ENCODE data around the gene KRTAP16-1.

The KRTAP16-1 gene

GRCh38 chr17:41301916-41302901 lies 6.9 kb downstream of the KRTAP16-1 start, which contains the start of gene KRTAP29-1:
KRTAP29-1 (minus strand) TSS chr17:41302851; CDS start chr17:41302851, 0 bp downstream.
- no peak within 1 kb of the TSS for H3K4me3 ChIP-seq (ENCODE audit: low read depth, low read length)
- DNase-seq (ENCODE audit: low read depth): no peak
- no peak for TF ChIP-seq CTCF (IDR thresholded peaks at IDR 0.05; ENCODE audit: low read depth, low read length, missing control alignments)
- in situ Hi-C loops (cut with HindIII; ENCODE audit: low sequenced_read_pairs): no loop called here

- no peak for TF ChIP-seq CTCF (IDR thresholded peaks at IDR 0.05; ENCODE audit: low read depth, low read length, missing control alignments)
- in situ Hi-C loops (cut with HindIII; ENCODE audit: low sequenced_read_pairs): no loop called here
- no peak overlapping the region for H3K4me3 ChIP-seq (ENCODE audit: low read depth, low read length)
- DNase-seq (ENCODE audit: low read depth): no peak
Observed at GRCh38 chr17:41301204-41301790, 7.8 kb downstream of the KRTAP16-1 start.

GRCh38 chr17:41298458-41299135 lies 10.5 kb downstream of the KRTAP16-1 start:
- in situ Hi-C loops (cut with HindIII; ENCODE audit: low sequenced_read_pairs): no loop called here
- TF ChIP-seq CTCF (IDR thresholded peaks at IDR 0.05; ENCODE audit: low read depth, low read length, missing control alignments): no peak
- no peak overlapping the region for H3K4me3 ChIP-seq (ENCODE audit: low read depth, low read length)
- DNase-seq (ENCODE audit: low read depth): no peak

- in situ Hi-C loops (cut with HindIII; ENCODE audit: low sequenced_read_pairs): no loop called here
- no peak for DNase-seq (ENCODE audit: low read depth)
- no peak for TF ChIP-seq CTCF (IDR thresholded peaks at IDR 0.05; ENCODE audit: low read depth, low read length, missing control alignments)
- H3K4me3 ChIP-seq (ENCODE audit: low read depth, low read length): no peak overlapping the region
Observed at GRCh38 chr17:41296846-41297245, 12.3 kb downstream of the KRTAP16-1 start.

- in situ Hi-C loops (cut with HindIII; ENCODE audit: low sequenced_read_pairs): no loop called here
- no peak overlapping the region for H3K4me3 ChIP-seq (ENCODE audit: low read depth, low read length)
- TF ChIP-seq CTCF (IDR thresholded peaks at IDR 0.05; ENCODE audit: low read depth, low read length, missing control alignments): no peak
- DNase-seq (ENCODE audit: low read depth): no peak
Observed at GRCh38 chr17:41294016-41294415, 15.1 kb downstream of the KRTAP16-1 start.

- in situ Hi-C loops (cut with HindIII; ENCODE audit: low sequenced_read_pairs): no loop called here
- H3K4me3 ChIP-seq (ENCODE audit: low read depth, low read length): no peak overlapping the region
- no peak for TF ChIP-seq CTCF (IDR thresholded peaks at IDR 0.05; ENCODE audit: low read depth, low read length, missing control alignments)
- DNase-seq (ENCODE audit: low read depth): no peak
Observed at GRCh38 chr17:41287050-41287449, 22.1 kb downstream of the KRTAP16-1 start.
